GM23338 (cell line): Measurements from ENCODE around the gene BRD2. TPM values are rescaled to one million over a fixed set of nuclear protein-coding genes. Genes with fewer than 3 reads are reported as not detected.

Experiments used
- ATAC-seq: fragments of 200-7000 bp; cut with Tn5 transposase; 3 replicates; pipeline ENCODE4 v1.9.1; 2020
- DNase-seq: peaks from one replicate; pipeline ENCODE4 v3.0.0-alpha.2; 2015; ENCODE audit warnings: low spot score
- H2AFZ ChIP-seq: fragments of 200-600 bp; sonication (generic); 2 replicates; pipeline ENCODE4 v1.8.0; 2016; ENCODE audit warnings: antibody characterized with exemption, mild to moderate bottlenecking, moderate library complexity
- H3F3A ChIP-seq: fragments of 200-600 bp; sonication (generic); replicated peaks from 2 replicates; pipeline ENCODE4 v1.8.0; 2017; ENCODE audit warnings: antibody characterized with exemption, mixed run types, low read depth
- H3K27ac ChIP-seq: fragments of 200-600 bp; sonication (generic); 2 replicates; pipeline ENCODE4 v1.6.1; 2016; ENCODE audit warnings: low read depth
- H3K27me3 ChIP-seq: fragments of 200-600 bp; sonication (generic); 2 replicates; pipeline ENCODE4 v1.8.0; 2016; ENCODE audit warnings: mild to moderate bottlenecking, mixed run types, moderate library complexity; ENCODE audit not compliant: insufficient read depth
- H3K36me3 ChIP-seq: fragments of 200-600 bp; sonication (generic); 2 replicates; pipeline ENCODE4 v1.8.0; 2016; ENCODE audit warnings: mild to moderate bottlenecking; ENCODE audit not compliant: insufficient read depth
- H3K4me1 ChIP-seq: fragments of 200-600 bp; sonication (generic); 2 replicates; pipeline ENCODE4 v1.8.0; 2016; ENCODE audit warnings: mild to moderate bottlenecking, moderate library complexity; ENCODE audit not compliant: insufficient read depth
- H3K4me2 ChIP-seq: fragments of 200-600 bp; sonication (generic); 2 replicates; pipeline ENCODE4 v1.7.1; 2017; ENCODE audit warnings: mixed run types
- H3K4me3 ChIP-seq: fragments of 200-600 bp; sonication (generic); 2 replicates; pipeline ENCODE4 v1.6.1; 2016; ENCODE audit warnings: mixed run types
- H3K79me2 ChIP-seq: fragments of 200-600 bp; sonication (generic); replicated peaks from 2 replicates; pipeline ENCODE4 v1.8.0; 2017; ENCODE audit warnings: mild to moderate bottlenecking; ENCODE audit not compliant: insufficient read depth
- H3K9me2 ChIP-seq: fragments of 200-600 bp; sonication (generic); 2 replicates; pipeline ENCODE4 v1.8.0; 2017; ENCODE audit not compliant: insufficient read depth
- H4K20me1 ChIP-seq: fragments of 200-600 bp; sonication (generic); replicated peaks from 2 replicates; pipeline ENCODE4 v1.8.0; 2017; ENCODE audit warnings: mild to moderate bottlenecking; ENCODE audit not compliant: insufficient read depth
- H3K27ac Mint-ChIP-seq: 2 replicates; pipeline ENCODE4 v1.8.0; 2020; ENCODE audit warnings: inconsistent platforms, mild to moderate bottlenecking, moderate library complexity, mixed read lengths
- H3K27me3 Mint-ChIP-seq: 3 replicates; pipeline ENCODE4 v1.8.0; 2022; ENCODE audit warnings: low read depth, mild to moderate bottlenecking, moderate library complexity, mixed read lengths, inconsistent platforms; ENCODE audit not compliant: insufficient read depth, poor library complexity
- H3K36me3 Mint-ChIP-seq: 3 replicates; pipeline ENCODE4 v1.8.0; 2021; ENCODE audit warnings: low read depth, mild to moderate bottlenecking, inconsistent platforms, moderate library complexity, mixed read lengths
- H3K4me1 Mint-ChIP-seq: 3 replicates; pipeline ENCODE4 v1.8.0; 2020; ENCODE audit warnings: mild to moderate bottlenecking, inconsistent platforms, mixed read lengths
- H3K4me3 Mint-ChIP-seq: 3 replicates; pipeline ENCODE4 v1.8.0; 2021; ENCODE audit warnings: moderate library complexity, mild to moderate bottlenecking, inconsistent platforms, mixed read lengths
- H3K9me3 Mint-ChIP-seq: 3 replicates; pipeline ENCODE4 v1.8.0; 2020; ENCODE audit warnings: moderate library complexity, mild to moderate bottlenecking, inconsistent platforms, mixed read lengths
- CREB1 ChIP-seq: fragments of 250-450 bp; sonication (Bioruptor Pico); IDR thresholded peaks from 2 replicates; pipeline ENCODE4 v1.5.0; 2020; ENCODE audit warnings: low read depth, mild to moderate bottlenecking, moderate library complexity
- EZH2 ChIP-seq: fragments of 200-600 bp; sonication (generic); IDR thresholded peaks from one replicate; pipeline ENCODE4 v1.8.0; 2017; ENCODE audit warnings: antibody characterized with exemption, mild to moderate bottlenecking, low read depth; ENCODE audit not compliant: unreplicated experiment
- EZH2phosphoT487 ChIP-seq: fragments of 200-600 bp; sonication (generic); IDR thresholded peaks from one replicate; pipeline ENCODE4 v1.8.1; 2018; ENCODE audit warnings: antibody characterized with exemption; ENCODE audit not compliant: unreplicated experiment
- JUNB ChIP-seq: IDR thresholded peaks from one replicate; pipeline ENCODE4 v1.6.1; 2016; ENCODE audit warnings: antibody characterized with exemption; ENCODE audit not compliant: unreplicated experiment
- NANOG ChIP-seq: IDR thresholded peaks from 2 replicates; pipeline ENCODE4 v1.6.1; 2016; ENCODE audit warnings: antibody characterized with exemption, borderline replicate concordance
- POLR2AphosphoS5 ChIP-seq: IDR thresholded peaks from 2 replicates; pipeline ENCODE4 v1.6.1; 2016; ENCODE audit warnings: antibody characterized with exemption, low read depth
- STAT1 ChIP-seq: IDR thresholded peaks from one replicate; pipeline ENCODE4 v1.6.1; 2016; ENCODE audit warnings: antibody characterized with exemption; ENCODE audit not compliant: unreplicated experiment
- ZNF114 ChIP-seq: fragments of 250-450 bp; sonication (Bioruptor Pico); IDR thresholded peaks from 2 replicates; pipeline ENCODE4 v1.5.0; 2020; ENCODE audit warnings: mild to moderate bottlenecking, moderate library complexity
- ZNF331 ChIP-seq: fragments of 250-450 bp; sonication (Bioruptor Pico); IDR thresholded peaks from 2 replicates; pipeline ENCODE4 v1.5.0; 2020; ENCODE audit warnings: low read depth, mild to moderate bottlenecking, moderate library complexity
- ZNF462 ChIP-seq: fragments of 250-450 bp; sonication (Bioruptor Pico); IDR thresholded peaks from 2 replicates; pipeline ENCODE4 v1.5.0; 2020; ENCODE audit warnings: mild to moderate bottlenecking, moderate library complexity
- polyA plus RNA-seq: library from polyadenylated mRNA; unstranded; fragments of >200 nt; fragmentation: Nextera tagmentation; extraction: Ambion mirVana; gene quantifications from 2 replicates; pipeline ENCODE4 v1.2.1, GENCODE V29; 2016
- total RNA-seq: library from RNA; depleted of rRNA; stranded (reverse); fragments of >200 nt; shearing (Covaris generic); gene quantifications from 2 replicates; pipeline ENCODE4 v1.2.3, GENCODE V29; 2014
- TF ChIP-seq, protein P1 (sequence below), 2 experiments: fragments of 200-600 bp in 1 of 2; sonication (generic) in 1 of 2; conservative IDR thresholded peaks; 2 replicates each; pipeline versions ENCODE4 v1.5.1 to v1.6.1; 2016 to 2017; ENCODE audit warnings: antibody characterized with exemption in 2 of 2, low read depth in 2 of 2, mild to moderate bottlenecking in 2 of 2, moderate library complexity in 1 of 2
- TF ChIP-seq, protein P2 (sequence below): IDR thresholded peaks from 2 replicates; pipeline ENCODE4 v1.6.1; 2016; ENCODE audit warnings: antibody characterized with exemption
- TF ChIP-seq, protein P3 (sequence below): IDR thresholded peaks from one replicate; pipeline ENCODE4 v1.6.1; 2018; ENCODE audit warnings: antibody characterized with exemption; ENCODE audit not compliant: unreplicated experiment

The BRD2 gene
- total and polyA plus RNA-seq, 2 experiments from 2014 or later = 84.9 to 169 TPM

DNA sequence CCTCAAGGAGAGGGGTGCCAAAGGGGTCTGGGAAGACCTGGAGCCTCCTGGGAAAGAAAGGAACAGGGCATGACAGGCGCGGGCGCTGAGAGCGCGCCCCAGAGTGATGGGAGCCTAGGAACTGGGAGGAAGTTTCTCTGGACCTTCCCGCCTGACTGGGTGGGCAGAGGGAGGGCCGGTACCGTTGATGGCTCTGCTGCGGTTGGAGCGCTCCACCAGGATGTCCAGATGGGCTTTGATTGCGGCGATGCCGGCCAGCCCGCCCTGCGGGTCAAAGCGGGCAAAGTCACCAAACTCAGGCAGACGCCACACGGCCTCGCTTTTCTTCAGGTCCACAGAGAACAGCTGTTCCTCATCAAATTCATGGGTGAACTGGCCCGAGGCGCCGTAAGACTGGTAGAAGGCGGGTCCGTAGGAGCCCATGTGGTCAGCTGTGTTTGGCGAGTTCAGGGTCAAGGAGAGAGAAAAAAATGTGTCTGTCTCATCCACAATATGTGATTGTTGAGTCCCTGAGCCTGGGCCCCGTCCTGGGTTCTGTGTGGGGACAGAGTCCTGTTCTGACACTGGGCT, 39.5 kb downstream of the BRD2 start:
- ATAC-seq = no peak
- no peak for DNase-seq
- peaks cover 4% of the 10 kb centered on the region for H3K27me3 Mint-ChIP-seq
- Histone ChIP-seq H3K9me2 (no peaks in the 10 kb centered on the region), H3K79me2 (0 out of 2 replicates have a peak, but pooled peaks cover 5% of the 10 kb centered on the region), H2AFZ (no peak overlapping the region), H3K27ac (no peak overlapping the region), H3F3A (no peaks in the 10 kb centered on the region), H3K4me2 (no peak overlapping the region), H3K36me3 (no peaks in the 10 kb centered on the region), H4K20me1 (no peaks in the 10 kb centered on the region), H3K4me1 (peaks cover 10% of the 10 kb centered on the region), H3K27me3 (no peaks in the 10 kb centered on the region), H3K4me3 (no peak overlapping the region)
- no peaks in the 10 kb centered on the region for H3K9me3 Mint-ChIP-seq
- no peak overlapping the region for H3K27ac Mint-ChIP-seq
- no peak for TF ChIP-seq NANOG
- TF ChIP-seq, protein P1, sequence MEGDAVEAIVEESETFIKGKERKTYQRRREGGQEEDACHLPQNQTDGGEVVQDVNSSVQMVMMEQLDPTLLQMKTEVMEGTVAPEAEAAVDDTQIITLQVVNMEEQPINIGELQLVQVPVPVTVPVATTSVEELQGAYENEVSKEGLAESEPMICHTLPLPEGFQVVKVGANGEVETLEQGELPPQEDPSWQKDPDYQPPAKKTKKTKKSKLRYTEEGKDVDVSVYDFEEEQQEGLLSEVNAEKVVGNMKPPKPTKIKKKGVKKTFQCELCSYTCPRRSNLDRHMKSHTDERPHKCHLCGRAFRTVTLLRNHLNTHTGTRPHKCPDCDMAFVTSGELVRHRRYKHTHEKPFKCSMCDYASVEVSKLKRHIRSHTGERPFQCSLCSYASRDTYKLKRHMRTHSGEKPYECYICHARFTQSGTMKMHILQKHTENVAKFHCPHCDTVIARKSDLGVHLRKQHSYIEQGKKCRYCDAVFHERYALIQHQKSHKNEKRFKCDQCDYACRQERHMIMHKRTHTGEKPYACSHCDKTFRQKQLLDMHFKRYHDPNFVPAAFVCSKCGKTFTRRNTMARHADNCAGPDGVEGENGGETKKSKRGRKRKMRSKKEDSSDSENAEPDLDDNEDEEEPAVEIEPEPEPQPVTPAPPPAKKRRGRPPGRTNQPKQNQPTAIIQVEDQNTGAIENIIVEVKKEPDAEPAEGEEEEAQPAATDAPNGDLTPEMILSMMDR (conservative IDR thresholded peaks at IDR 0.05; ENCODE audit: low read depth in 2 of 2) = no peak
- no peak for TF ChIP-seq POLR2AphosphoS5
- no peak for TF ChIP-seq STAT1
- no peak for TF ChIP-seq CREB1 (CRISPR knock-in tag)
- no peak for TF ChIP-seq EZH2
- no peak for TF ChIP-seq ZNF462 (CRISPR knock-in tag)
- no peak for TF ChIP-seq EZH2phosphoT487
- no peak for TF ChIP-seq ZNF114
- TF ChIP-seq, protein P2, sequence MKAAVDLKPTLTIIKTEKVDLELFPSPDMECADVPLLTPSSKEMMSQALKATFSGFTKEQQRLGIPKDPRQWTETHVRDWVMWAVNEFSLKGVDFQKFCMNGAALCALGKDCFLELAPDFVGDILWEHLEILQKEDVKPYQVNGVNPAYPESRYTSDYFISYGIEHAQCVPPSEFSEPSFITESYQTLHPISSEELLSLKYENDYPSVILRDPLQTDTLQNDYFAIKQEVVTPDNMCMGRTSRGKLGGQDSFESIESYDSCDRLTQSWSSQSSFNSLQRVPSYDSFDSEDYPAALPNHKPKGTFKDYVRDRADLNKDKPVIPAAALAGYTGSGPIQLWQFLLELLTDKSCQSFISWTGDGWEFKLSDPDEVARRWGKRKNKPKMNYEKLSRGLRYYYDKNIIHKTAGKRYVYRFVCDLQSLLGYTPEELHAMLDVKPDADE = no peak
- no peak for TF ChIP-seq ZNF331
- TF ChIP-seq, protein P3, sequence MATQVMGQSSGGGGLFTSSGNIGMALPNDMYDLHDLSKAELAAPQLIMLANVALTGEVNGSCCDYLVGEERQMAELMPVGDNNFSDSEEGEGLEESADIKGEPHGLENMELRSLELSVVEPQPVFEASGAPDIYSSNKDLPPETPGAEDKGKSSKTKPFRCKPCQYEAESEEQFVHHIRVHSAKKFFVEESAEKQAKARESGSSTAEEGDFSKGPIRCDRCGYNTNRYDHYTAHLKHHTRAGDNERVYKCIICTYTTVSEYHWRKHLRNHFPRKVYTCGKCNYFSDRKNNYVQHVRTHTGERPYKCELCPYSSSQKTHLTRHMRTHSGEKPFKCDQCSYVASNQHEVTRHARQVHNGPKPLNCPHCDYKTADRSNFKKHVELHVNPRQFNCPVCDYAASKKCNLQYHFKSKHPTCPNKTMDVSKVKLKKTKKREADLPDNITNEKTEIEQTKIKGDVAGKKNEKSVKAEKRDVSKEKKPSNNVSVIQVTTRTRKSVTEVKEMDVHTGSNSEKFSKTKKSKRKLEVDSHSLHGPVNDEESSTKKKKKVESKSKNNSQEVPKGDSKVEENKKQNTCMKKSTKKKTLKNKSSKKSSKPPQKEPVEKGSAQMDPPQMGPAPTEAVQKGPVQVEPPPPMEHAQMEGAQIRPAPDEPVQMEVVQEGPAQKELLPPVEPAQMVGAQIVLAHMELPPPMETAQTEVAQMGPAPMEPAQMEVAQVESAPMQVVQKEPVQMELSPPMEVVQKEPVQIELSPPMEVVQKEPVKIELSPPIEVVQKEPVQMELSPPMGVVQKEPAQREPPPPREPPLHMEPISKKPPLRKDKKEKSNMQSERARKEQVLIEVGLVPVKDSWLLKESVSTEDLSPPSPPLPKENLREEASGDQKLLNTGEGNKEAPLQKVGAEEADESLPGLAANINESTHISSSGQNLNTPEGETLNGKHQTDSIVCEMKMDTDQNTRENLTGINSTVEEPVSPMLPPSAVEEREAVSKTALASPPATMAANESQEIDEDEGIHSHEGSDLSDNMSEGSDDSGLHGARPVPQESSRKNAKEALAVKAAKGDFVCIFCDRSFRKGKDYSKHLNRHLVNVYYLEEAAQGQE = no peak
- no peak for TF ChIP-seq JUNB
- H3K4me3 Mint-ChIP-seq = peak overlapping the region; percentile 92
- peaks cover 33% of the 10 kb centered on the region for H3K4me1 Mint-ChIP-seq
- H3K36me3 Mint-ChIP-seq = peaks cover 8% of the 10 kb centered on the region; the same call in 1 of the 3 replicates
